CD4-positive, alpha-beta memory T cell (primary cell): ENCODE measurements around the gene IL10RB. TPM values are rescaled to one million over a fixed set of nuclear protein-coding genes. Genes with fewer than 3 reads are reported as not detected.
"Not testable (repeated sequence)": the region's sequence is repeated elsewhere in the genome, so short reads cannot be mapped to it uniquely, and the experiment has no call there.

ENCODE experiments used
- CTCF ChIA-PET: fragments of 350-600 bp; sonication (Branson Sonifier 250); formaldehyde crosslinking; loops from one replicate; lab custom pipeline; 2021; ENCODE audit warnings: inconsistent platforms; ENCODE audit not compliant: partially characterized antibody; lab: Charles Lee
- POLR2A ChIA-PET: fragments of 350-600 bp; sonication (Branson Sonifier 250); formaldehyde crosslinking; loops from one replicate; lab custom pipeline; 2021; ENCODE audit not compliant: partially characterized antibody; lab: Charles Lee
- DNase-seq, 5 donors: peaks; one replicate each; pipeline versions ENCODE4 v3.0.0 to v3.0.0-alpha.2; 2020 to 2022; ENCODE audit warnings: mixed read lengths in 1 of 5
- H3K27ac ChIP-seq: one replicate; pipeline ENCODE4 v1.7.0; 2013; ENCODE audit warnings: low read depth, low read length
- H3K27me3 ChIP-seq: 2 replicates; pipeline ENCODE4 v1.7.0; 2013; ENCODE audit warnings: mild to moderate bottlenecking, low read length, moderate library complexity; ENCODE audit not compliant: insufficient read depth
- H3K36me3 ChIP-seq: 2 replicates; pipeline ENCODE4 v1.7.0; 2013; ENCODE audit warnings: mild to moderate bottlenecking, low read length, moderate library complexity; ENCODE audit not compliant: insufficient read depth
- H3K4me1 ChIP-seq: 2 replicates; pipeline ENCODE4 v1.7.0; 2013; ENCODE audit warnings: mild to moderate bottlenecking, low read length, moderate library complexity; ENCODE audit not compliant: insufficient read depth
- H3K4me3 ChIP-seq, 2 donors: one replicate each; pipeline ENCODE4 v1.7.0; 2013; ENCODE audit warnings: low read length in 2 of 2, mild to moderate bottlenecking in 1 of 2
- H3K9me3 ChIP-seq, 2 donors: one replicate each; pipeline ENCODE4 v1.7.0; 2013; ENCODE audit warnings: low read length in 2 of 2, control low read depth in 1 of 2; ENCODE audit not compliant: control insufficient read depth in 1 of 2
- H3K27ac Mint-ChIP-seq, 7 donors: one replicate each; pipeline ENCODE4 v1.8.0; 2020 to 2021; ENCODE audit warnings: mixed read lengths in 7 of 7, mild to moderate bottlenecking in 6 of 7, inconsistent platforms in 3 of 7, moderate library complexity in 3 of 7
- H3K27me3 Mint-ChIP-seq, 2 donors: one replicate each; pipeline ENCODE4 v1.8.0; 2020 to 2021; ENCODE audit warnings: mixed read lengths in 2 of 2
- H3K36me3 Mint-ChIP-seq, 2 donors: one replicate each; pipeline ENCODE4 v1.8.0; 2020 to 2021; ENCODE audit warnings: mixed read lengths in 2 of 2, inconsistent platforms in 1 of 2, mild to moderate bottlenecking in 1 of 2
- H3K4me1 Mint-ChIP-seq, 4 donors: one replicate each; pipeline ENCODE4 v1.8.0; 2020 to 2021; ENCODE audit warnings: mixed read lengths in 4 of 4, mild to moderate bottlenecking in 1 of 4
- H3K4me3 Mint-ChIP-seq, 8 donors: one replicate each; pipeline ENCODE4 v1.8.0; 2020 to 2021; ENCODE audit warnings: mixed read lengths in 8 of 8, mild to moderate bottlenecking in 7 of 8, moderate library complexity in 6 of 8, inconsistent platforms in 3 of 8
- H3K9me3 Mint-ChIP-seq, 8 donors: one replicate each; pipeline ENCODE4 v1.8.0; 2020 to 2021; ENCODE audit warnings: mixed read lengths in 8 of 8, mild to moderate bottlenecking in 5 of 8, inconsistent platforms in 3 of 8, moderate library complexity in 1 of 8
- intact Hi-C: fragments of 100-400 bp; cut with micrococcal nuclease; formaldehyde crosslinking; loops from one replicate; pipeline ENCODE4 v1.15.1; 2023
- polyA plus RNA-seq, 2 donors: library from polyadenylated mRNA; unstranded; fragments of 300-500 nt; fragmentation: Illumina TruSeq; gene quantifications; one replicate each; pipeline ENCODE4 v1.2.3, GENCODE V29; 2021
- total RNA-seq, 2 experiments: library from RNA; stranded (reverse); gene quantifications; one replicate each; pipeline ENCODE4 v1.2.3, GENCODE V29; 2021

IL10RB gene
- total and polyA plus RNA-seq, 4 experiments from 2014 or later, result 30.6 to 61.8 (median 44.8) TPM

DNA sequence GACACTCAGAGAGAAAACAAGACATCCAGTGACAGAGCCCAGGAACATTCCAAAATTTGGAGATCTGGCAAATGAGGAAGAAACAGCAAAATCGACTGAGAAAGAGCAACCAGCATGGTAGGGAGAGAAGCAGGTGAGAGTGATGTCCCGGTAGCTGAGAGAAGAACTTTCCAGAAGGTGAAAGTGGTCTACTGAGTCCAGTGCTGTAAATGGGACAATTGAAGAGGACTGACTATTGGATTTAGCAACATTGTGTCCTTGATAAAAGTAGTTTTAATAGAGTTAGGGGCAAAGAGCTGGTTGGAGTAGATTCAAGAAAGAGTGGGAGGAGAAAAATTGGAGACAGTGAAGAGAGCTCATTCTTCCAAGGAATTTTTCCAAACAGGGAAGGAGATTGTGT lies 15.0 kb upstream of the IL10RB start:
- H3K27ac ChIP-seq, result no peak overlapping the region
- DNase-seq, result no peak
- peaks cover 0 to 1% (median 0%) of the 10 kb centered on the region in 8 donors for H3K9me3 Mint-ChIP-seq
- H3K27me3 Mint-ChIP-seq, result no peaks in the 10 kb centered on the region
- peaks cover 50% of the 10 kb centered on the region for H3K4me1 ChIP-seq
- CTCF ChIA-PET, result interaction anchor here (1.1 kb wide), 1 partner anchor 14 kb away, joined by 3 read pairs; no protein-coding TSS in a partner anchor
- peaks cover 83 to 99% of the 10 kb centered on the region in 2 donors for H3K36me3 Mint-ChIP-seq
- peaks cover 39 to 74% (median 64%) of the 10 kb centered on the region in 4 donors for H3K4me1 Mint-ChIP-seq
- intact Hi-C loops, result no loop called here
- H3K4me3 Mint-ChIP-seq, result no peak overlapping the region
- no peaks in the 10 kb centered on the region for H3K9me3 ChIP-seq
- H3K36me3 ChIP-seq, result peaks cover 79% of the 10 kb centered on the region
- peak overlapping the region in 6 of 7 donors; percentile 59 to 91 (median 74) for H3K27ac Mint-ChIP-seq
- H3K27me3 ChIP-seq, result no peaks in the 10 kb centered on the region
- no peak overlapping the region for H3K4me3 ChIP-seq
- POLR2A ChIA-PET, result interaction anchor here (0.8 to 4.4 kb wide), 6 partner anchors 9 to 480 kb away, joined by 3 to 18 read pairs (median 3); partner anchors contain the start of genes IL10RB and PAXBP1

DNA sequence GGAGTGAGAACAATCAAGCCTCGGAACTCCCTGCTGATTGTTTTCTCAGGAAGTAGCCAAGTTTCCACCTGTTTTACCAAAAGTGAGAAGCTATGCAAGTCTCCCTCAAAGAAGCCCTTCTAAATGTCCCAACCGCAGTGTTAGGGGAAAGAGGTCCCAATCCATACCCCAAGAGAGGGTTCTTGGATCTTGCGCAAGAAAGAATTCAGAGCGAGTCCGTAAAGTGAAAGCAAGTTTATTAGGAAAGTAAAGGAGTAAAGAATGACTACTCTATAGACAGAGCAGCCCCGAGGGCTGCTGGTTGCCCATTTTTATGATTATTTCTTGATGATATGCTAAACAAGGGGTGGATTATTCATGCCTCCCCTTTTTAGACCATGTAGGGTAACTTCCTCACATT lies 12.8 kb upstream of the IL10RB start:
- CTCF ChIA-PET, H3K27me3 Mint-ChIP-seq, intact Hi-C loops, H3K27me3 ChIP-seq, H3K4me3 ChIP-seq, DNase-seq, H3K9me3 Mint-ChIP-seq, H3K9me3 ChIP-seq, H3K27ac ChIP-seq, H3K4me3 Mint-ChIP-seq: not testable (repeated sequence)
- POLR2A ChIA-PET, result interaction anchor here (0.7 kb wide), 1 partner anchor 30 kb away, joined by 3 read pairs; no protein-coding TSS in a partner anchor
- Mint-ChIP-seq H3K27ac (peak overlapping the region in 4 of 7 donors; percentile 70 to 78 (median 74)), H3K4me1 (peaks cover 26 to 70% (median 52%) of the 10 kb centered on the region in 4 donors), H3K36me3 (peaks cover 89 to 97% of the 10 kb centered on the region in 2 donors)
- peaks cover 76% of the 10 kb centered on the region for H3K36me3 ChIP-seq
- peaks cover 31% of the 10 kb centered on the region for H3K4me1 ChIP-seq

DNA sequence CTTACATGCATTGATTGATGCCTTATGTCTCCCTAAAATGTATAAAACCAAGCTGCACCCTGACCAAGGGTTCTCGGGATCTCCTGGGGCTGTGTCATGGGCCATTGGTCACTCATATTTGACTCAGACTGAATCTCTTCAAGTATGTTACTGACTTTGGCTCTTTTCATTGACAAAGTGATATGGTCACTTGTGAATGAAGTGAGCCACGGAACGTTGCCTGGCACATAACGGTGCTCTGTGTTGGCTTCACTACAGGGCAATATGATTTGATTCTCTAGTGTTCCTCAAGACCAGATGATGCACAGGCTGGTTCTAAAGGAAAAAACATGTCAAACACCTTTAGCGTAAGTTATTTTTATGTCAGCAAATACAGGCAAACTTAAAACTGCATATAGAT lies 11.4 kb upstream of the IL10RB start:
- Histone ChIP-seq H3K27me3 (no peaks in the 10 kb centered on the region), H3K36me3 (peaks cover 71% of the 10 kb centered on the region), H3K9me3 (no peaks in the 10 kb centered on the region), H3K4me3 (no peak overlapping the region), H3K27ac (no peak overlapping the region), H3K4me1 (peaks cover 27% of the 10 kb centered on the region)
- Mint-ChIP-seq H3K27ac (peak overlapping the region; percentile 5 to 81 (median 77)), H3K4me3 (peak overlapping the region in 1 of 8 donors; percentile 21), H3K9me3 (peaks cover 0 to 5% (median 0%) of the 10 kb centered on the region in 8 donors), H3K27me3 (no peaks in the 10 kb centered on the region), H3K4me1 (peaks cover 27 to 70% (median 52%) of the 10 kb centered on the region in 4 donors), H3K36me3 (peaks cover 85 to 97% of the 10 kb centered on the region in 2 donors)
- intact Hi-C loops, result no loop called here
- ChIA-PET POLR2A (interaction anchor here (0.7 to 2.7 kb wide), 3 partner anchors 12 to 483 kb away, joined by 3 to 13 read pairs (median 6); partner anchors contain the start of gene IL10RB), CTCF (interaction anchor here (1.0 to 1.9 kb wide), 4 partner anchors 57 to 189 kb away, joined by 3 to 6 read pairs (median 4); no protein-coding TSS in a partner anchor)
- no peak for DNase-seq

DNA sequence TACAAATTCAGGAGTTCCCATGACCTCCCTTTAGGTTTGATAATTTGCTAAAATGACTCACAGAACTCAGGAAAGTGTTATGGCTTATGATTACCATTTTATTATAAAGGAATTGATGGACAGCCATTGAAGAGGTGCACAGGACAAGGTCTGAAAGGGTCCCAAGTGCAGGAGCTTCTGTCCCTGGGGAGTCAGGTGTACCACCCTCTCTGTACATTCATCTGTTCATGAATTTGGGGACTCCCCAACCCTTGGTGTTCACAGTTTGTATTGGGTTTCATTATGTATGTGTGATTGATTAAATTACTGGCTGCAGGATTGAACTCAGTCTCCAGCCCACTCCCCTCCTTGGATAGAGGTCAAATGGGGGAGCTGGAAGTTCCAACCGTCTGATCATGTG lies 10.8 kb upstream of the IL10RB start:
- Histone ChIP-seq H3K36me3 (peaks cover 71% of the 10 kb centered on the region), H3K4me3 (no peak overlapping the region), H3K27me3 (no peaks in the 10 kb centered on the region), H3K27ac (no peak overlapping the region), H3K9me3 (no peaks in the 10 kb centered on the region), H3K4me1 (peaks cover 31% of the 10 kb centered on the region)
- intact Hi-C loops, result no loop called here
- ChIA-PET CTCF (interaction anchor here (1.0 to 1.9 kb wide), 4 partner anchors 58 to 189 kb away, joined by 3 to 6 read pairs (median 4); no protein-coding TSS in a partner anchor), POLR2A (interaction anchor here (0.7 to 2.7 kb wide), 4 partner anchors 11 to 483 kb away, joined by 3 to 13 read pairs (median 5); partner anchors contain the start of gene IL10RB)
- no peak for DNase-seq
- Mint-ChIP-seq H3K4me3 (no peak overlapping the region), H3K36me3 (peaks cover 79 to 95% of the 10 kb centered on the region in 2 donors), H3K9me3 (peaks cover 0 to 5% (median 0%) of the 10 kb centered on the region in 8 donors), H3K4me1 (peaks cover 31 to 75% (median 55%) of the 10 kb centered on the region in 4 donors), H3K27me3 (no peaks in the 10 kb centered on the region), H3K27ac (peak overlapping the region; percentile 70 to 84 (median 80))

DNA sequence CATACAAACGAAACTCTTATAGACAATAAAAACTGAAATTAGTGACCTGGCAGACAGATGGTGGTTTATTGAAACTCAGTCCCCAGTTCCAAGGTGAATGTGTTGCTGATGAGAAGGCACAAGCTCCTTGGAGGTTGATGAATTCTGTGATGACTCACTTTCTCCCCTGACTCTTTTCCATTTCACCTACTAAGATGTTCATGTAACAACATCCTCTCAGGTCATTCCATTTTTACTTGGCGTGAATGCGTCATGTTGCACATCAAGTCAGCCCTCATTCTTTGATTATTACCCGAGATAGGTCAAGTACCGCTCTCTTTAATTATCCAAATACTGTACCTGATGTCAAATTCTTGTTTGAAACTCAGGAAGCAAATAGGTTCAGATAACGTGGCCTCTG lies 10.1 kb upstream of the IL10RB start:
- Histone ChIP-seq H3K27ac (no peak overlapping the region), H3K4me1 (peaks cover 37% of the 10 kb centered on the region), H3K4me3 (no peak overlapping the region), H3K36me3 (peaks cover 65% of the 10 kb centered on the region), H3K27me3 (no peaks in the 10 kb centered on the region), H3K9me3 (no peaks in the 10 kb centered on the region)
- H3K4me3 Mint-ChIP-seq, result no peak overlapping the region
- H3K9me3 Mint-ChIP-seq, result peaks cover 0 to 4% (median 0%) of the 10 kb centered on the region in 8 donors
- DNase-seq, result no peak
- intact Hi-C loops, result no loop called here
- CTCF ChIA-PET, result interaction anchor here (1.6 to 1.9 kb wide), 2 partner anchors 59 to 105 kb away, joined by 5 to 6 read pairs; no protein-coding TSS in a partner anchor
- H3K4me1 Mint-ChIP-seq, result peaks cover 32 to 79% (median 53%) of the 10 kb centered on the region in 4 donors
- peaks cover 72 to 90% of the 10 kb centered on the region in 2 donors for H3K36me3 Mint-ChIP-seq
- POLR2A ChIA-PET, result interaction anchor here (1.1 to 2.7 kb wide), 5 partner anchors 11 to 106 kb away, joined by 3 to 13 read pairs (median 4); partner anchors contain the start of genes IFNAR1 and IL10RB
- H3K27ac Mint-ChIP-seq, result peak overlapping the region; percentile 1 to 84 (median 80)
- H3K27me3 Mint-ChIP-seq, result no peaks in the 10 kb centered on the region

DNA sequence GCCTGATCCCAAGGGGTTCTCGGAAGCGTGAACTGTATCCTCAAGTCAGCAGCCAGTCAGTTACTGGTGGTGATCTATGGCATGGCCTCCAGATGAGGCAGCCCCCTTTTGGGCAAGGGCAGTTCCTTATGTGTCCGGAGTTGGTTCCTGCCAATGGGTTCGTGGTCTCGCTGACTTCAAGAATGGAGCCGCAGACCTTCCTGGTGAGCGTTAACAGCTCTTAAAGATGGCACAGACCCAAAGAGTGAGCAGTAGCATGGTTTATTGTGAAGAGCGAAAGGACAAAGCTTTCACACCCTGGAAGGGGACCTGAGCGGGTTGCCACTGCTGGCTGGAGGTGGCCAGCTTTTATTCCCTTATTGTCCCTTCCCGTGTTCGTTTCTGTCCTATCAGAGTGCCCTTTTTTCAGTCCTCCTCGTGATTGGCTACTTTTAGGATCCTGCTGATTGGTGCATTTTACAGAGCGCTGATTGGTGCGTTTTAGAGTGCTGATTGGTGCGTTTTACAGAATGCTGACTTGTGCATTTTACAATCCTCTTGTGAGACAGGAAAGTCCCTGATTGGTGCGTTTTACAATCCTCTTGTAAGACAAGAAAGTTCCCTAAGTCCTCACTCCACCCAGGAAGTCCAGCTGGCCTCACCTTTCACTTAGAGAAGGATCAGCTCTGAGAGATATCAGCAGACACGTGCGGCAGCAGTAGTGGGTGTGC lies 8.9 kb upstream of the IL10RB start:
- DNase-seq, result no peak
- intact Hi-C loops, result no loop called here
- H3K4me3 ChIP-seq, result no peak overlapping the region
- H3K27ac Mint-ChIP-seq, result peak overlapping the region in 5 of 7 donors; percentile 50 to 84 (median 66)
- peaks cover 63 to 81% of the 10 kb centered on the region in 2 donors for H3K36me3 Mint-ChIP-seq
- H3K9me3 Mint-ChIP-seq, result peaks cover 0 to 3% (median 0%) of the 10 kb centered on the region in 8 donors
- ChIA-PET CTCF (interaction anchor here (0.5 kb wide), 1 partner anchor 104 kb away, joined by 3 read pairs; no protein-coding TSS in a partner anchor), POLR2A (interaction anchor here (0.7 to 2.7 kb wide), 5 partner anchors 9 to 180 kb away, joined by 3 to 13 read pairs (median 5); partner anchors contain the start of genes IFNAR1, IFNAR2 and IL10RB)
- no peaks in the 10 kb centered on the region for H3K27me3 Mint-ChIP-seq
- H3K4me3 Mint-ChIP-seq, result no peak overlapping the region
- H3K27ac ChIP-seq, result no peak overlapping the region
- H3K27me3 ChIP-seq, result no peaks in the 10 kb centered on the region
- no peaks in the 10 kb centered on the region for H3K9me3 ChIP-seq
- H3K4me1 ChIP-seq, result peaks cover 48% of the 10 kb centered on the region
- H3K4me1 Mint-ChIP-seq, result peaks cover 37 to 83% (median 56%) of the 10 kb centered on the region in 4 donors
- H3K36me3 ChIP-seq, result peaks cover 54% of the 10 kb centered on the region
